HepG2 (cell line): Measurements from ENCODE around the gene SUN1.

ENCODE experiments used
- CENPX ChIP-seq: sonication (generic); formaldehyde crosslinking; IDR thresholded peaks from 2 replicates; pipeline ENCODE4 v1.9.0; 2021; ENCODE audit warnings: mild to moderate bottlenecking, missing genetic modification reagents, moderate library complexity
- CTCF ChIP-seq: sonication (generic); formaldehyde crosslinking; IDR thresholded peaks from 2 replicates; pipeline ENCODE4 v1.5.0; 2020; ENCODE audit warnings: mild to moderate bottlenecking, missing genetic modification reagents, moderate library complexity
- ELF4 ChIP-seq: sonication (generic); formaldehyde crosslinking; IDR thresholded peaks from 2 replicates; pipeline ENCODE4 v1.5.0; 2020; ENCODE audit warnings: missing genetic modification reagents, mild to moderate bottlenecking, moderate library complexity, borderline replicate concordance
- HIC2 ChIP-seq: sonication (generic); formaldehyde crosslinking; IDR thresholded peaks from 2 replicates; pipeline ENCODE4 v1.9.0; 2022; ENCODE audit warnings: low read depth, missing genetic modification reagents
- SAFB2 ChIP-seq: sonication (generic); formaldehyde crosslinking; IDR thresholded peaks from 2 replicates; pipeline ENCODE4 v1.5.1; 2020; ENCODE audit warnings: missing genetic modification reagents, low read depth, mild to moderate bottlenecking, borderline replicate concordance
- SKIL ChIP-seq: sonication (generic); formaldehyde crosslinking; IDR thresholded peaks from 2 replicates; pipeline ENCODE4 v1.8.0; 2022; ENCODE audit warnings: missing genetic modification reagents, mild to moderate bottlenecking, moderate library complexity, borderline replicate concordance
- TFDP2 ChIP-seq: sonication (generic); formaldehyde crosslinking; IDR thresholded peaks from 2 replicates; pipeline ENCODE4 v1.4.0; 2020; ENCODE audit warnings: missing genetic modification reagents
- YY1 ChIP-seq: IDR thresholded peaks from 2 replicates; pipeline ENCODE4 v1.6.1; 2011; ENCODE audit warnings: low read length, low read depth, moderate library complexity, mild to moderate bottlenecking; ENCODE audit not compliant: insufficient read depth, insufficient replicate concordance
- ZNF501 ChIP-seq: sonication (generic); formaldehyde crosslinking; IDR thresholded peaks from 2 replicates; pipeline ENCODE4 v1.5.1; 2020; ENCODE audit warnings: mild to moderate bottlenecking, moderate library complexity, missing genetic modification reagents
- ZNF580 ChIP-seq: IDR thresholded peaks from 2 replicates; pipeline ENCODE4 v1.6.1; 2016; ENCODE audit warnings: low read depth, borderline replicate concordance
- ZZZ3 ChIP-seq: sonication (generic); formaldehyde crosslinking; IDR thresholded peaks from 2 replicates; pipeline ENCODE4 v1.4.0; 2020; ENCODE audit warnings: missing genetic modification reagents, mild to moderate bottlenecking, borderline replicate concordance

- TF ChIP-seq CTCF (CRISPR knock-in tag) (no peak), ZNF501 (CRISPR knock-in tag) (no peak), SAFB2 (CRISPR knock-in tag) (no peak), HIC2 (CRISPR knock-in tag) (no peak), ZNF580 (CRISPR knock-in tag) (no peak), TFDP2 (CRISPR knock-in tag) (no peak), SKIL (CRISPR knock-in tag) (no peak), YY1 (no peak), ZZZ3 (CRISPR knock-in tag) (no peak), CENPX (CRISPR knock-in tag) (no peak), ELF4 (CRISPR knock-in tag) (no peak)
Observed at GRCh38 chr7:919114-919442, 86.8 kb downstream of the SUN1 start.
